ENCODE measurements around the gene ZC2HC1C.
"Not testable (repeated sequence)": the region's sequence is repeated elsewhere in the genome, so short reads cannot be mapped to it uniquely, and the experiment has no call there.

The ZC2HC1C gene

DNA sequence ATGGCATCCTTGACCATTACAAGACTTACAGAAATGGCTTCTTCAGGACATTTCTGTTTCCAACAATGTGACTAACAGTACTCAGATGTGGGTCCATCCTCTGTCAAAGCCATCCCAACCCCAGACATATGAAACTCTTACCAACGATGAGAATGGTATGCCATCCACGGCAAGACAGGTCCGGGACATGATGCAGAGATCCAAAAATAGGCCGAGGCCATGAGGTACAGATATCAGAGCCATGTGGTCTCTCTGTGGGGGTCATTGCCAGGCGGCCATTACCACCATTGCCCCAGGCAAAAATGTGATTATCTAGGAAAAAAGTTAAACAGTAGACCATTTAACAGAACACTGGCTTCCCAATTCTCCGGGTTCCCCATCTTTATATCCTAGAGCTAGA, 27.5 kb downstream of the ZC2HC1C start:
- DNase-seq = no peak

- no peak for DNase-seq
Observed at GRCh38 chr14:75098212-75098611, 28.8 kb downstream of the ZC2HC1C start.

GRCh38 chr14:75098682-75099081, 29.2 kb downstream of the ZC2HC1C start:
- no peak for DNase-seq

DNA sequence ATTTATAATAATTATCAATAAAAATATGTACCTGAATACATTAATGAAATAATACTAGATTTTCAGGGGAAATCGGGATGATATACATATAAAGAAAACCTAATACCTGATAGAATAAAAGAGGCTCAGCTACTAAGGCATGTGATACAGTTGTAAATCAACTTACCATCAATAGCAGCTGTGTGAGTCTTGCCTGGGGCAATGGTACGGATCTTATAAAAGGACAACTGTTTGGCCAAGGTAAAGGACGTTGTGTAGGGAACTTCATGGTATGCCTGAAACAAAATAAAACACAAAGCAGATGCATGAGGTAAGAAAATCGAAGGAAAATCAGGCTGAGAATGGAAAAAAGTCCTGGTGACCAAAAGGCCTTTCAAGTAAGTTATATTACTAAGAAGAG, 32.0 kb downstream of the ZC2HC1C start:
- DNase-seq = no peak

DNA sequence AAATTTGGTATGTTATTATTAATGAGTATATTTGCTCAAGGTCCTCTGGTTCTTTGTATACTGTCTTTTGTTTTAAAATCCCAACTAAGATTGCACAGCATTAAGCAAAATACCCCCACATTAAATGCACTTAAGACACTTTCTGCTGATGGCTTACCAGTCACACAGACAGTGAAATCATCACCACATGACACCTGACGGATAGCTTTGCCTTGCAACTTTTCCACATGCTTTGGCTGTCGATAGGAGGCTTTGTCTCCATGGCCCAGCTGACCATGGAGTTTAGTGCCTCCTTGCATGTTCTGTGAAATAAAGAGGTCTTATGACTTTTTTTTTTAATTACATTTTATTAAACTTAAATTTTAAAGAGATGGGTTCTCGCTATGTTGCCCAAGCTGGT, 37.7 kb downstream of the ZC2HC1C start:
- no peak for DNase-seq

DNA sequence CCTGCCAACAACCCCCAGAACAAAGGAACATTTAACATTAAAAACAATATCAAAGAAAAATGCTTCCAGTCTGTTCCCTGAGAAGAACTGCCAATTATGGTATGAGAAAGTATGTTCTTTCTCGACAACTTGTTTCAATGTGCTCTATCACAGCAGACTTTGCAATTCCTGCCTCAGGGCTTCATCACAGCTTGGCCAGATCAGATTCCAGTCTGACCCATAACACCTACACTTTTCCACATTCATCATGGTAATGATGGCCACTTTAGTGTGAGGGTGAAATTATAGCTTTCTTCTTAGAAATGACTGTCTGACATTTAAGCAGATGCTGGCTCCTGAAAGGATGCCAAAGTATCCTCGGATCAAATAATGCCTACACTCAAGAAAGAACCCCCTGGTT, 40.4 kb downstream of the ZC2HC1C start:
- DNase-seq = no peak

GRCh38 chr14:75113932-75114539, 44.6 kb downstream of the ZC2HC1C start:
- DNase-seq = no peak

DNA sequence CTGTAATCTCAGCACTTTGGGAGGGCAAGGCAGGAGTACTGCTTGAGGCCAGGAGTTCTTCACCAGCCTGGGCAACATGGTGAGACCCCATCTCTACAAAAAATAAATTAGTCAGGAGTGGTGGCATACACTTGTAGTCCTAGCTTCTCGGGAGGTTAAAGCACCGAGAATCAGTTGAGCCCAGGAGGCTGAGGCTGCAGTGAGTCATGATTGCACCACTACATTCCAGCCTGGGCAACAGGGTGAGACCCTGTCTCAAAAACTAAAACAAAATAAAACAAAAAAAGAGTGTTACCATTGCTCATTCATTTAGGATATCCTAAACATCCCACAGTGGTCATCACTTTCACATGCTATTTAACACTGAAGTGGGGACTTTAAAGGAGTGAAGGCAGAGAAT, 49.6 kb downstream of the ZC2HC1C start:
- no peak for DNase-seq

- DNase-seq = no peak
Observed at GRCh38 chr14:75120541-75121291, 51.3 kb downstream of the ZC2HC1C start.

DNA sequence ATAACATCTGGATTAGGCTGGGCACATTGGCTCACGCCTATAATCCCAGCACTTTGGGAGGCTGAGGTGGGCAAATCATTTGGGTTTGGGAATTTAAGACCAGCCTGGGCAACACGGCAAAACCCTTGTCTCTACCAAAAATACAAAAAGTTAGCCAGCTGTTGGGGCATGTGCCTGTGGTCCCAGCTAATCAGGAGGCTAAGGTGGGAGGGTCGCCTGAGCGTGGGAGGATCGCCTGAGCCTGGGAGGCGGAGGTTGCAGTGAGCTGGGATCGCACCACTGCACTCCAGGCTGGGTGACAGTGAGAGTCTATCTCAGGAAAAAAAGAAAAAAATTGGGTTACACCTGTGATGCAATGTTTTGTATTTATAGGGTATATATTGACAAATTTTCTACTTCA, 52.1 kb downstream of the ZC2HC1C start:
- DNase-seq = no peak

DNA sequence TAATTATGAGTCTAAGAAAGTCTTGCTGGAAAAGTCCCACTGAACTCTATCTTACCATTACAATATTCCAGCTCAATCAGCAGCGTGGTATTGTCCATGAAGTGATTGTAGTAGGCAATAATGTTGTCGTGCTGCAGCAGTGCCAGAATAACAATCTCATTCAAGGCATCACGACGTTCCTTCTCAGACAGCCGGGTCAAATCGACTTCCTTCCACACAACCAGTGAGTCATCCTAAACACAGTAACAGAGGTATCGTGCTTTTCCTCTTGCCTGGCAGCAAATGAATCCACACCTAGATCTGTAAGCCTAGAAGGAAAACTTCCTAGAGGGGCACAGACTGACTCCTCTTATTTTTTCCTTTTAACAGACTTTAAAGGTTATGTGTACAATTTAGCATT, 54.5 kb downstream of the ZC2HC1C start:
- DNase-seq = no peak

DNA sequence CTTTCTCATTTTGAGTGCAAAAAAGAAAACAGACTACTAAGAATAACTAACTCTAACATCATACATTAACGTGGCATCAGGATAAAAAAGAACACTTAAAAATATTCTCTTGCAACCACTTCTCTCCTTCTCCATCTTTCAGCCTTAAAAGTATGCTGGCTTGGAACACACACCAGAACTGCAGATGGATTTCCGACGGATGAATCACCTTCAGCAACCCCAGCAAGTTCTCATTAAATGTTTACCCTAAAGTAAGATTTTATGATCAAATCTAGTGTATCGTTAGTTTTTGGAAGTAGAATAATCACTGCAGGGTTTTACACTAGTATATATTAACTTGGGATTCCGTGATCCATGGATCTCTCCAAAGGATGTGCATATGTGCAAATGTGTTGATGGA, 56.2 kb downstream of the ZC2HC1C start:
- no peak for DNase-seq

- no peak for DNase-seq
Observed at GRCh38 chr14:75126121-75126544, 56.7 kb downstream of the ZC2HC1C start.

GRCh38 chr14:75126679-75127473, 57.4 kb downstream of the ZC2HC1C start, which contains the start of gene NEK9:
TSS of gene NEK9 (minus strand) at chr14:75127048. CDS start at chr14:75126921, 127 bp downstream.
- peak; percentile 91 for DNase-seq

DNA sequence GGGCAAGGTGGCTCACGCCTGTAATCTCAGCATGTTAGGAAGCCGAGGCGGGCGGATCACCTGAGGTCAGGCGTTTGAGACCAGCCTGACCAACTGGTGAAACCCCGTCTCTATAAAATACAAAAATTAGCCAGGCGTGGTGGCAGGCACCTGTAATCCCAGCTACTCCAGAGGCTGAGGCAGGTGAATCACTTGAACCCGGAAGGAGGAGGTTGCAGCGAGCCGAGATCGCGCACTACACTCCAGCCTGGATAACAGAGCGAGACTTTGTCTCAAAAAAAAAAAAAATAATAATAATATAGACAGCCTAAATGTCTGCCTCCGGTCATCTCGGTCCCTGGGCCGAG, 58.0 kb downstream of the ZC2HC1C start:
- not testable (repeated sequence) for DNase-seq

- no peak for DNase-seq
Observed at GRCh38 chr14:75127903-75128595, 58.6 kb downstream of the ZC2HC1C start.

DNA sequence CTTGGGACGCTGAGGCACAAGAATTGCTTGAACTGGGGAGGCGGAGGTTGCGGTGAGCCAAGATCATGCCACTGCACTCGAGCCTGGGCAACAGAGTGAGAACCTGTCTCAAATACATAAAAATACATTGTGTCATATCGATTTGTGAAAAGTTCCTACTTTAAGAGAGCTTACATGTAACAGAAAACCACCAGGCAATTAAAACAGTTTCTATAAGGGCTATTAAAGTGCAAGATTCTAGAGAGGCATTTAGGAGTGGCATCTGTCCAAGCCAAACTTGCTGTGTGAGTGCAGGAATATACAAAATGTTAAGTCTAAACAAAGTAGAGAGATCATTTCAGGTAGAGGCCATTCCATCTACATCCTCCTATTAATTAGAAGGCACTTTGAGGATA, 59.2 kb downstream of the ZC2HC1C start:
- no peak for DNase-seq

Data from NCI-H2171 (cell line).